ENCODE data around the gene MMAB.

GRCh38 chr12:109542876-109543275, 30.4 kb downstream of the MMAB start:
- TF ChIP-seq CTCF (IDR thresholded peaks at IDR 0.05) (no peak), POLR2A (IDR thresholded peaks at IDR 0.05) (no peak), EP300 (IDR thresholded peaks at IDR 0.05) (no peak), POLR2AphosphoS5 (IDR thresholded peaks at IDR 0.05) (no peak)

Measured in gastroesophageal sphincter (tissue), 3 donors.